Pancreas (tissue), 10 donors: ENCODE data around the gene ROPN1L. TPM values are rescaled to one million over a fixed set of nuclear protein-coding genes. Genes with fewer than 3 reads are reported as not detected.
A peak's percentile ranks its signal among the peaks of the same experiment; 100 is the strongest.

Source experiments
- ATAC-seq, 4 donors: fragments of 200-7000 bp; cut with Tn5 transposase; one replicate each; pipeline versions ENCODE4 v1.8.0 to v1.9.1; 2020; ENCODE audit warnings: mild to moderate bottlenecking in 4 of 4, moderate library complexity in 4 of 4
- DNase-seq, 6 donors: peaks; one replicate each; pipeline ENCODE4 v3.0.0-alpha.2; 2020
- FAIRE-seq: peaks from 2 replicates; lab custom pipeline; 2012; peaks lifted over from hg19 to GRCh38; lab: Jason Lieb, UNC
- H3K27ac ChIP-seq, 4 donors: fragments of 200-600 bp; sonication (generic); 1 replicate in 3 of 4; 2 replicates in 1 of 4; pipeline versions ENCODE4 v1.5.0 to v1.8.0; 2020
- H3K27me3 ChIP-seq, 4 donors: fragments of 200-600 bp; one replicate each; pipeline ENCODE4 v1.8.0; 2021
- H3K36me3 ChIP-seq, 3 donors: fragments of 200-600 bp; sonication (generic) in 1 of 3; one replicate each; pipeline versions ENCODE4 v1.5.0 to v1.8.0; 2020 to 2021
- H3K4me1 ChIP-seq, 3 donors: fragments of 200-600 bp; one replicate each; pipeline ENCODE4 v1.8.0; 2021
- H3K4me3 ChIP-seq, 4 donors: fragments of 200-600 bp; sonication (generic) in 2 of 4; one replicate each; pipeline versions ENCODE4 v1.5.0 to v1.8.0; 2020 to 2021
- H3K9me3 ChIP-seq, 4 donors: fragments of 200-600 bp; one replicate each; pipeline ENCODE4 v1.8.0; 2021
- CTCF ChIP-seq, 4 donors: fragments of 200-600 bp; sonication (generic) in 3 of 4; IDR thresholded peaks; one replicate each; pipeline versions ENCODE4 v1.5.0 to v1.8.0; 2021; ENCODE audit warnings: antibody characterized with exemption in 4 of 4
- WGBS, 2 donors: extraction: QIAGEN DNeasy Blood & Tissue Kit; methylation state at CpG; one replicate each; pipeline ENCODE4 v1.1.7; 2013; 5-methylcytosine and 5-hydroxymethylcytosine counted together
- intact Hi-C, 3 donors: fragments of 100-400 bp; cut with DNase I; formaldehyde crosslinking; loops; one replicate each; pipeline versions ENCODE4 v1.11.1 to v1.14.2; 2022
- polyA plus RNA-seq, 2 donors: library from polyadenylated mRNA; stranded (reverse); fragments of 200-250 nt; gene quantifications; one replicate each; pipeline ENCODE4 v1.2.3, GENCODE V29; 2013
- total RNA-seq, 6 donors: library from RNA; stranded (reverse); fragmentation: NEBNext Ultra II Directional in 4 of 6; extraction: Animal tissue kit (Norgen Biotek cat#: 25700) in 4 of 6; gene quantifications; one replicate each; pipeline versions ENCODE4 v1.2.1 to v1.2.4, GENCODE V29; 2021 to 2023
- donor health status: healthy with polysubstance abuse.
- donor health status: DM: no; HTN: no; CAD: no; lungs with moderate emphysema.
- donor health status: DM: no; HTN: no; CAD: no.
- donor health status: control.
- donor health status: control.
- donor health status: Bipolar disorder and iron deficiency.
- donor health status: DM: yes; HTN: yes; CAD: no.
- donor health status: DM: no; HTN: no; CAD: no.
- donor health status: DM: no; HTN: no; CAD: no.
- donor health status: DM: yes; HTN: yes; CAD: no.

Gene ROPN1L
- total and polyA plus RNA-seq, 8 donors = 0.18 to 1.9 (median 0.60) TPM

- DNase-seq = no peak
- TF ChIP-seq CTCF (IDR thresholded peaks at IDR 0.05) = no peak
- intact Hi-C loops = loop anchor here in 1 of 3 donors (5.0 kb wide), 1 partner anchor 174 kb away; no protein-coding TSS in a partner anchor
- peak in 3 of 4 donors; percentile 41 to 55 (median 45) for ATAC-seq
- Histone ChIP-seq H3K4me3 (no peak overlapping the region), H3K27me3 (no peaks in the 10 kb centered on the region), H3K36me3 (no peaks in the 10 kb centered on the region), H3K9me3 (no peaks in the 10 kb centered on the region), H3K27ac (no peak overlapping the region), H3K4me1 (no peaks in the 10 kb centered on the region)
- no peak for FAIRE-seq
- 65 to 69% methylated on average over 8 of the region's 8 CpGs for WGBS, 2 donors
Observed at GRCh38 chr5:10453545-10453944, 11.9 kb downstream of the ROPN1L start.

- Histone ChIP-seq H3K9me3 (no peaks in the 10 kb centered on the region), H3K36me3 (no peaks in the 10 kb centered on the region), H3K4me1 (no peaks in the 10 kb centered on the region), H3K27ac (no peak overlapping the region), H3K27me3 (no peaks in the 10 kb centered on the region), H3K4me3 (no peak overlapping the region)
- DNase-seq (no peak), FAIRE-seq (no peak), ATAC-seq (no peak)
- 79 to 90% methylated on average over 19 of the region's 19 CpGs for WGBS, 2 donors
- intact Hi-C loops = loop anchor here in 1 of 3 donors (5.0 kb wide), 1 partner anchor 173 kb away; no protein-coding TSS in a partner anchor
- no peak for TF ChIP-seq CTCF (IDR thresholded peaks at IDR 0.05)
Observed at GRCh38 chr5:10454591-10455276, 13.1 kb downstream of the ROPN1L start.

GRCh38 chr5:10455277-10455670 is 13.6 kb downstream of the ROPN1L start:
- TF ChIP-seq CTCF (IDR thresholded peaks at IDR 0.05) = no peak
- H3K36me3 ChIP-seq = no peaks in the 10 kb centered on the region
- ATAC-seq (no peak), DNase-seq (no peak), FAIRE-seq (no peak)
- no peak overlapping the region for H3K4me3 ChIP-seq
- WGBS, 2 donors = 78 to 81% methylated on average over 14 of the region's 14 CpGs
- H3K27ac ChIP-seq = no peak overlapping the region
- H3K4me1 ChIP-seq = no peaks in the 10 kb centered on the region
- H3K27me3 ChIP-seq = no peaks in the 10 kb centered on the region
- H3K9me3 ChIP-seq = no peaks in the 10 kb centered on the region
- intact Hi-C loops = no loop called here

- Histone ChIP-seq H3K4me1 (no peaks in the 10 kb centered on the region), H3K4me3 (no peak overlapping the region), H3K27ac (no peak overlapping the region), H3K9me3 (no peaks in the 10 kb centered on the region), H3K27me3 (no peaks in the 10 kb centered on the region), H3K36me3 (no peaks in the 10 kb centered on the region)
- 71 to 75% methylated on average over 26 of the region's 26 CpGs for WGBS, 2 donors
- intact Hi-C loops = no loop called here
- FAIRE-seq = no peak
- ATAC-seq = no peak
- DNase-seq = no peak
- no peak for TF ChIP-seq CTCF (IDR thresholded peaks at IDR 0.05)
Observed at GRCh38 chr5:10456583-10457420, 15.1 kb downstream of the ROPN1L start.
